HG03342 (cell line): ENCODE measurements around the gene NIPBL.
A peak's percentile ranks its signal among the peaks of the same experiment; 100 is the strongest.
"Not testable (repeated sequence)": the region's sequence is repeated elsewhere in the genome, so short reads cannot be mapped to it uniquely, and the experiment has no call there.

Experiments
- ATAC-seq: cut with Tn5 transposase; IDR thresholded peaks from one replicate; pipeline ENCODE4 v1.9.1; 2021; ENCODE audit warnings: mild to moderate bottlenecking, moderate library complexity; ENCODE audit not compliant: unreplicated experiment

Gene NIPBL, protein sequence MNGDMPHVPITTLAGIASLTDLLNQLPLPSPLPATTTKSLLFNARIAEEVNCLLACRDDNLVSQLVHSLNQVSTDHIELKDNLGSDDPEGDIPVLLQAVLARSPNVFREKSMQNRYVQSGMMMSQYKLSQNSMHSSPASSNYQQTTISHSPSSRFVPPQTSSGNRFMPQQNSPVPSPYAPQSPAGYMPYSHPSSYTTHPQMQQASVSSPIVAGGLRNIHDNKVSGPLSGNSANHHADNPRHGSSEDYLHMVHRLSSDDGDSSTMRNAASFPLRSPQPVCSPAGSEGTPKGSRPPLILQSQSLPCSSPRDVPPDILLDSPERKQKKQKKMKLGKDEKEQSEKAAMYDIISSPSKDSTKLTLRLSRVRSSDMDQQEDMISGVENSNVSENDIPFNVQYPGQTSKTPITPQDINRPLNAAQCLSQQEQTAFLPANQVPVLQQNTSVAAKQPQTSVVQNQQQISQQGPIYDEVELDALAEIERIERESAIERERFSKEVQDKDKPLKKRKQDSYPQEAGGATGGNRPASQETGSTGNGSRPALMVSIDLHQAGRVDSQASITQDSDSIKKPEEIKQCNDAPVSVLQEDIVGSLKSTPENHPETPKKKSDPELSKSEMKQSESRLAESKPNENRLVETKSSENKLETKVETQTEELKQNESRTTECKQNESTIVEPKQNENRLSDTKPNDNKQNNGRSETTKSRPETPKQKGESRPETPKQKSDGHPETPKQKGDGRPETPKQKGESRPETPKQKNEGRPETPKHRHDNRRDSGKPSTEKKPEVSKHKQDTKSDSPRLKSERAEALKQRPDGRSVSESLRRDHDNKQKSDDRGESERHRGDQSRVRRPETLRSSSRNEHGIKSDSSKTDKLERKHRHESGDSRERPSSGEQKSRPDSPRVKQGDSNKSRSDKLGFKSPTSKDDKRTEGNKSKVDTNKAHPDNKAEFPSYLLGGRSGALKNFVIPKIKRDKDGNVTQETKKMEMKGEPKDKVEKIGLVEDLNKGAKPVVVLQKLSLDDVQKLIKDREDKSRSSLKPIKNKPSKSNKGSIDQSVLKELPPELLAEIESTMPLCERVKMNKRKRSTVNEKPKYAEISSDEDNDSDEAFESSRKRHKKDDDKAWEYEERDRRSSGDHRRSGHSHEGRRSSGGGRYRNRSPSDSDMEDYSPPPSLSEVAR (N-terminal part only)

DNA sequence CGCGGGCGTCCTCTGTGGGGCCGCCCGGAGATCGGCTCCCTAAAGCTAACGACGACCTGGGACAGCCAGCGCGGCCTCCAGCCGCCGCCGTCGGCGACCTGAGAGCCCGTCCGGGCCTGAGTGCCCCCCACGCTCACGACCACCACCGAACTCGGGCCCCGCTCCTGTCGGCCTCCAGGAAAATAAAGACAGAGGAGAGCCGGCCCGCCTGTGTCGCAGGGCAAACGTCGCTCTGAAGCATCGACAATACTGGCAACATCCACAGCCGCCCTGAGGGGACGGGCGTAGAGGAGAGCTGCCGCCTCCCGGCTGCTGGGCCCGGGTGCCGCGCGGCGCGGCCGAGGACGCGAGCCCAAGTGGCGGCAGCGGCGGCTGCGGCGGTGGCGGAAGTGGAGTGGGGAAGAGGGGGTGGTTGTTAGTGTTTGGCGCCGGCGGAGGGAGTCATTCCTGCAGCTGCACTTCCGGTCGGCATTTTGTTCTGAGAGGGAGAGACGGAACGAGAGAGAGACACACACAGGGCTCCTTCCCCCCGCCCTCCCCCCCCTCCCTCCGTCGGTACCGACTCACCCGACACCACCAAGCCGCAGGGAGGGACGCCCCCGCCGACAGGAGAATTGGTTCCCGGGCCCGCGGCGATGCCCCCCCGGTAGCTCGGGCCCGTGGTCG, at the start of gene NIPBL:
NIPBL (plus strand) TSS at position 471 of the 666 bp plus-strand sequence. CDS start 76,928 bp downstream, outside the sequence.
- ATAC-seq, result peak; percentile 64

DNA sequence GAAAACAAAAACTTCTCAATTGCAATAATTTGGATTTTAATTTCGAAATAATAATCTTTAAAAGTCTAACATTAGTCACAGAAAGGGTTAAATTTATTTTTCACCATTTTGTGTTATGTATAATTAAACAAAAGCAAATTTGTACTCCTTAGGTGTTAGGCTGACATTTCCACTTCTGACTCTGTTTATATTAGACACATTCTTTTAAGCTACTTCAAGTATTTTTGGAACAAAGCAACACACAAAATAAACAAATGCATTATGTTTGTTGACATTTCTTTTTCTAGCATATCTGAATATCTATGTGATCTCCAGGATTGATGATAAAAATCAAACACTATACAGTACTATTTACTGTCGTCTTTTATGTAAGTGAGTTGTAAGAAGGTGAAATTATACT, 44.3 kb upstream of the NIPBL start:
- ATAC-seq, result no peak

DNA sequence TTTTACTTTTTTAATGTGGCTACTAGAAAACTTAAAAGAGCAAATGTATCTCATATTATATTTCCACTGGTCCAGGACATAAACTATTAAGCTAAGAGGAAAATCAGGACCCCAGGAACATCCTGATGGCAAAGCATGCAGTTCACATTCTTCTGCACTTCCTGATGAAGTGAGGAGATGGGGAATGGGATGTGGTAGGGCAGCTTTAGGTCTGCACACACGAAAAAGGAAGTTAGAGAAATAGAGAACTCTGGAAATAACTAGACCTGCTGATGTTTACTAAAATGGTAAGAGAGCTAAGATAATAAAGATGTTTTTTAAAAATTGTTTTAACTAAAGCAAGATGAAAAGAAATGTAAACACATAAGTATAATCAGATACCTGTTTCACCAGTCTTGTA, 39.7 kb upstream of the NIPBL start:
- ATAC-seq, result no peak

DNA sequence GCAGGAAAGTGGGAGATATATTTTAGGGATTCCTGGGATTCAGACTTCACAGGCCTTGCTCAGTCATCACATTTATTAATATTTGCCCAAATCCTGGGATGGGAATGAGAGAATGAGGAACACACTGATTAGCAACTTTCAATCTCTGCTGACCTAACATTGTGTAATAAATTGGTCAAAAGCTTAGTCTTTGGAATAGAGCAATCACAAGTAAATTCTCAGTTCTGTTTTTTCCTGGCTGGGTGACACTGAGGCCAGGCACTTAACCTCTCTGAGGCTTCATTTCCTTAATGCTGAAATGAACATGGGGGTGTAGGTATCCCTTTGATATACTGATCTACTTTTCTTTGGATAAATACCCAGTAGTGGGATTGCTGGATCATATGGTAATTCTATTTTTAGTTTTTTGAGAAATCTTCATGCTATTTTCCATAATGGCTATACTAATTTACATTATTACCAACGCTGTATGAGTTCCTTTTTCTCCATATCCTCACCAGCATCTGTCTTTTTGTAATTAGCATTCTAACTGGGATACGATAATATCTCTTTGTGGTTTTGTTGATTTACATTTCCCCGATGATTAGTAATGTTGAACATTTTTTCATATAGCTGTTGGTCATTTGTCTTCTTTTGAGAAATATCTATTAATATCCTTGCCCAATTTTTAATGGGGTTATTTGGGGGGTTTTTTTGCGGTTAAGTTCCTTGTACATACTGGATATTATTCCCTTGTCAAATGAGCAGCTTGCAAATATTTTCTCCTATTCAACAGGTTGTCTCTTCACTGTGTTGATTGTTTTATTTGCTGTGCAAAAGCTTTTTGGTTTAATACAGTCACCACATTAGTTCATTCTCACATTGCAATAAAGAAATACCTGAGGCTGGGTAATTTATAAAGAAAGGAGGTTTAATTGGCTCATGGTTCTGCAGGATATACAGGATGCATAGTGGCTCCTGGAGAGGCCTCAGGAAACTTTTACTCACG, 36.8 kb upstream of the NIPBL start:
- no peak for ATAC-seq

DNA sequence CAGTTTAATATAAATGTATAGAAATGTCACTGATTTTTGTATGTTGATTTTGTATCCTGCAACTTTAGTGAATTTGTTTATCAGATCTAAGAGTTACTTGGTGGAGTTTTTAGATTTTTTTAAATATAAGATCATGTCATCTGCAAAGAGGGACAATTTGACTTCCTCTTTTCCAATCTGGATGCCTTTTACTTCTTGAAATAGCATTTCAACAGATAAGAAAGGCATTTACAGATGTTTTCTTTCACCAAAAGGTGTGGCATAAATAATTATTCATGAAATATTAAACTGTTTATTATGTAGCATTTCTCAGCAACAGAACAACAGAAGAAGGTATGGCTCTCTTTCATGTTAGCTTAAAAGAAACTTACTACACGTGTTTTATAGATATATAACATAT, 34.9 kb upstream of the NIPBL start:
- ATAC-seq, result no peak

DNA sequence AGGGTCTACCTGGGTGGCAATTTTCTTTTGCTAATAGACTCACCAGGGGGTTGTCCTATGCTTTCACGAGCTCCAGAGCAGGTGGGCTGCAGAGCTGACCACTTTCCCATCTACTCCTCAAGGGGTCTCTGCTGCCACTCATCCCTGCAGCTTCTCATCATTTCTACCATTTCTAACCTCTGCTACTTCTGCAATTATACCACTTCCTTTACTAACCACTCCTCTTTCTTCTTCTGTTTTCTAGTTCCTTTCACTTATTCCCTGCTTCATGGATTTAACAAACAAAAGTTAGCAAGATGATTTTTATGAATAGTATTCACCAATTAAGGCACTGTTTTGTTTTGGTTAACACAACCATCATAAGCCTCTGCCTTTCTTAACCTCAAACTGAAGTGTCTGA, 34.5 kb upstream of the NIPBL start:
- no peak for ATAC-seq

DNA sequence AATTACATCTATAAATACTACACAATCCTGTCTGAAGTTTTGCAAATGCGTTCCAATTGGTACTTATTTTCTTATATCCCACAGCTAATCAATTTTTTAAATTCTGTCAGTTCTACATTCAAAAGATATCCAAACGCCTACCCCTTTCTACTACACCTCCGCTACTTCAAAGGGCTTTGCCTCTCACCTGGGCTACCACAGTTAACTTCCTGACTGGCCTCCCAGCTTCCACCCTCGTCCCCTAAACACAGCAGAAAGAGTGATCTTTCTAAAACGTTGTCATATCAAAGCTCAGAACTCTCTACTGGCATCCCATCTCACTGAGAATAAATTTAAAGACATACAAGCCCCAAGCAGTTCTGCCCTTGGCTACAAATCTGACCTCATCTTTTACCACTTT, 32.3 kb upstream of the NIPBL start:
- no peak for ATAC-seq

DNA sequence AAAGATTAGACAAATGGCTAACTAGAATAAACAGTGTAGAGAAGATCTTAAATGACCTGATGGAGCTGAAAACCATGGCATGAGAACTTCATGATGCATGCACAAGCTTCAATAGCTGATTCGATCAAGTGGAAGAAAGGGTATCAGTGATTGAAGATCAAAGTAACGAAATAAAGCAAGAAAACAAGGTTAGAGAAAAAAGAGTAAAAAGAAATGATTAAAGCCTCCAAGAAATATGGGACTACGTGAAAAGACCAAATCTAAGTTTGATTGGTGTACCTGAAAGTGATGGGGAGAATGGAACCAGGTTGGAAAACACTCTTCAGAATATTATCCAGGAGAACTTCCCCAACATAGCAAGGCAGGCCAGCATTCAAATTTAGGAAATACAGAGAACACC, 28.0 kb upstream of the NIPBL start:
- not testable (repeated sequence) for ATAC-seq

DNA sequence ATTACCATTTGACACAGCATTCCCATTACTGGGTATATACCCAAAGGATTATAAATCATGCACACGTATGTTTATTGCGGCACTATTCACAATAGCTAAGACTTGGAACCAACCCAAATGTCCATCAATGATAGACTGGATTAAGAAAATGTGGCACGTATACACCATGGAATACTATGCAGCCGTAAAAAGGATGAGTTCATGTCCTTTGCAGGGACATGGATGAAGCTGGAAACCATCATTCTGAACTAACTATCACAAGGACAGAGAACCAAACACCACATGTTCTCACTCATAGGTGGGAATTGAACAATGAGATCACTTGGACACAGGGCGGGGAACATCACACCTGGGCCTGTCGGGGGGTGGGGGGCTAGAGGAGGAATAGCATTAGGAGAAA, 23.7 kb upstream of the NIPBL start:
- ATAC-seq, result not testable (repeated sequence)

DNA sequence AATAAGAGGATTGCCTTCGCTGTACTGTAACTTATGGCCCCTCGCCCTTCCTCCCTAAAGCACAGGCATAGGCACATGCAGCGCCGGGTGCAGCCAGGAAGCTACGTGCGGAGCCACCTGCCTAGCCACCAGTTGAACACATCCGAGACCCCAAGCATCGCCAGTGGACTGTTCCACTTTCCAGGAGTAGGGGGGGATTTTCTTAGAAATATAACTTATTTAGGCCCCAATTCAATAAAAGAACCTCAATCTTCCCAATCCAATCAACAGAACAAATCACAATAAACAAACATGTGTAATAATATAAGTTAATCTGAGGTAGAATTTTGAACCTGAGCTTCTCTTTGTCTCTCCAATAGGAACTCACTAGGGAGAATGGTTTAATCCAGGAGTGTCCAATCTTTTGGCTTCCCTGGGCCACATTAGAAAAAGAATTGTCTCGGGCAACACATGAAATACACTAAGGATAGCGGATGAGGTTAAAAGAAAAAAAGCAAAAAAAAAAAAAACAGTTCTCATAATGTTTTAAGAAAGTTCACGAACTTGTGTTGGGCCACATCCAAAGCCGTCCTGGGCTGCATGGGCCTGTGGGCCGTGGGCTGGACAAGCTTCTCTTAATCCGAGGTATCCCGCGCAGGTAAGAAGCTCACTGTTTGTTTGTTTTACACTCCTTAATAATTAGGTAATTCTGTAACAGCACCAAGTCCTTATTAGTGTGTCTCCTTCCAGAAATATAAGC, 22.0 kb upstream of the NIPBL start:
- ATAC-seq, result no peak

DNA sequence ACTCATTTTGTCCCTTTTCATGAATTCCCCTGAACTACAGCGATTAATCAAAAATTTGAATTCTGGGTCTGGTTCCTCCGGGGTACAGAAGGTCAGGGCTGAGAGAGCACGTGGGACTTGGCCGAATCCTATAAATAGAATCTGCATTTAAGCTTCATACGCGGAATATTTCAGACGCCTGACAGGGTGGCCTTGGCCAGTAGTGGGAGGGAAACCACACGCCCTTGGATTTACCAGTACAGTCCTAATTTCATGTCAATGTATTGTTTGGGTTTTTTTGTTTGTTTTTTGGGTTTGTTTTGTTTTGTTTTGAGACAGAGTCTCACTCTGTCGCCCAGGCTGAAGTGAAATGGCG, 21.5 kb upstream of the NIPBL start:
- no peak for ATAC-seq

DNA sequence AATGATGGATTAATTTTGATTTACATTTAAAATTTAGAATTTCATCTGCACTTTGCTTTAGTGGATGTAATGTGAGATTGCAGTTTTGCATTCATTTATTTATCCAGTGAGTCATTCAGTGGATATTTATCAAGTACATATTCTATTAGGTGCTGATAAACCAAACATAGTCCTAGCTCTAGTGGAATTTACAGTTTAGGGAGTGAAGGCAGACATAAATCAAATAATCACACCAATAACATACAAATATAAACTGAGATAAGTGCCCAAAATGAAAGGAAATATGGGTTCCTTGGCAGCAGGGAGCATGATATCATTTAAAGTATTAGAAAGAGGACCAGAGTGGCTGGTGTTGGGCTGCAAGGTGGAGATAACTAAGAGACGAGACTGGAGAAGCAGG, 14.7 kb upstream of the NIPBL start:
- no peak for ATAC-seq

DNA sequence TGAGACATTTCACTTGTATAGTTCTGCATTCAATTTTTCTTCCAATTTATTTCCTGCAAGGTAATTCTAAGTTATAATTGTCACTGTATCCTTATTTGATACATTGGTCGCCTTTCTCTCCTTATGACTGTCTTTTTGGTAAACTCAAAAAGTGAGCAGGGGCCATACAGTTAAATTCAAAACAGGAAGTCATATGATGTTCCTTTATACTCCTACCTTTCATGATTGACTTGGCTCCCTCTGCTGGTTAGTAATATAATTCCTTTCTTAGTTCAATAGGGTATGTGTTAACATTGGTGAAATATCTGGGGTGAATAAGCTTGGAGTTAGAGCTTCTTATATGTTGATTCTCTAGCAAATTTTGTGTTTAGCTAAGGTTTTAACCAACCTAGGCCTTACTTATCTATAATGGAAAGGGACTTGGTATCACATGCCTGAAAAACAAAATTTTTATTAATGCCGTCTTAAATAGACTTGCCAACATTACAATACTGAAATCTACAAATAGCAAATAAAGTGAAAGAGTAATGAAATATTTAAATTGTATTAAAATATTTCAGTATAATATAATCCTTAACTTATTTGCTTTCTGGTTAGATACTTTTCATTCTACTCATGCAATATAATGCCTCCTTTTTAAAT, 6.0 kb upstream of the NIPBL start:
- peak; percentile 86 for ATAC-seq

DNA sequence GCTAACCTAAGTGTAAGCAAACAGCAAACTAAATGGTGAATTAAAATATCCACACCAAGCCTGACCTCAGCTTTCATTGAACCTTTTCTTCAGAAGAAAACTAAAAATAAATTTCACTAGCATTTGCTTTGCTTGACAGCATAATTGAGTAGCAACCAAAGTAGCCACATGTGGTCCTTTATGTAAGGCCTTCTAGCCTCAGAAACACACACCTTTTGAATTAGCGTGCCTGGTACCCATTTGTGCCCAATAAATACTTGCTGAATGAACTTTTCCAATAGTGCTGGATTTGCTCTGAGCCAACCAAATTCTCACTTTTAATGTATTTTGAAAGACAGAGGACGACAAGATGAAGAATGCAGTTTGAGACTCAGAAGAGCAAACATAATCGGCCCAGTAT, 2.1 kb upstream of the NIPBL start:
- no peak for ATAC-seq

DNA sequence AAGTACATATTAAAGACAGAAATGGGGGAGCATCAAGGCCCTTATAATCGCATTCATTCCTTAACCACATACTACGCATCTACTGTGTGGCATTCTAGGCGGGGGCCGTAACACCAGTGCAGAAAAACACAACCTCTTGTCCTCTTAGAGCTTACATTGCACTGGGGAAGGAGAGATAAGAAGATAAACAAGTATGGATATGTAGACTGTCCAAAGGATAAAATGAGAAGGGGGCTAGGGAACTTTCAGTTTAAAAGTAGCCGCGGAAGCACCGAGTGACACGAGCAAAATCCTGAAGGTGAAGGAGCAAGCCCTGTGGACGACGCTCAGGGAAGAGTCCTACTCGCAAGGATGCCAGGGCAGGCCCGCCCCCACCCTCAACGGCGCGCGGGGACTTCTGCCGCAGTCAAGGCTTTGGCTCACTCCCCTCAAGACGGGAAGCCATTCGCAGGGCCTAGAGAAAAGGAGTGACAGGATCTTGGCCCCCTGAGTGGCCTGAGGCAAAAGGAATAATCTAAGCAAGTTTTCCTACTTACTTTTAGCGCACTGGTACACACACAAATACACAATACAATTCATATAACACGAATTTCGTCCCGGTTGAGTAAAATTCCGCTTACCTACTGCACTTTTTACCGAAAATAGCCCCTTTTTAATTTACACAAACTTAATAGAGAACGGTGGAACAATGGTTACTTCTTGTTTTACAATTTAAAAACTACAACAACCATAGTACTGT, 1.3 kb upstream of the NIPBL start:
- ATAC-seq, result no peak

DNA sequence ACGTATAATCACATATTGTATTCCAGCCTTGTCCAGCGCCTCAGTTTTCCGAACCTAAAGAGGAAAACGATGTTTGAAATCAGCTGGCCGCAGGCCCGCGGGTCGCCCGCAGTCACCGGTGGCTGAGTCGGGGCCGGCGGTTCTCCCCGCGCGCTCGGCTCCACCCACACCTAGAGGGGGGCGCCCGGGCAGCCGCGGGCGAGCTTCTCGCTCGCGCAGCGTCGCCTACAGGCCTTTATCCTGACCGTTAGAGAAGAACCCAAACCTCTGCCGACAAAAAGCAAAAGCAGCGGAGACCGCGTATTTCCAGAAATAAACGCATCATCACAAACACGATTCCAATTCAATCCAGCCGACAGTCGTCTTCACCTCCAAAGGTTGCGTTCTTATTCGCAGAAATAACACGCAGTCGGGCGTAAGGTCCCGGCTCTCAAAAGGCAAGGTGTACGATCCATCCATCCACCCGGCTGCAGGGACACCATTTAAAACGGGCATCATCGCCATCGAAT, 725 bp upstream of the NIPBL start:
- peak; percentile 58 for ATAC-seq

DNA sequence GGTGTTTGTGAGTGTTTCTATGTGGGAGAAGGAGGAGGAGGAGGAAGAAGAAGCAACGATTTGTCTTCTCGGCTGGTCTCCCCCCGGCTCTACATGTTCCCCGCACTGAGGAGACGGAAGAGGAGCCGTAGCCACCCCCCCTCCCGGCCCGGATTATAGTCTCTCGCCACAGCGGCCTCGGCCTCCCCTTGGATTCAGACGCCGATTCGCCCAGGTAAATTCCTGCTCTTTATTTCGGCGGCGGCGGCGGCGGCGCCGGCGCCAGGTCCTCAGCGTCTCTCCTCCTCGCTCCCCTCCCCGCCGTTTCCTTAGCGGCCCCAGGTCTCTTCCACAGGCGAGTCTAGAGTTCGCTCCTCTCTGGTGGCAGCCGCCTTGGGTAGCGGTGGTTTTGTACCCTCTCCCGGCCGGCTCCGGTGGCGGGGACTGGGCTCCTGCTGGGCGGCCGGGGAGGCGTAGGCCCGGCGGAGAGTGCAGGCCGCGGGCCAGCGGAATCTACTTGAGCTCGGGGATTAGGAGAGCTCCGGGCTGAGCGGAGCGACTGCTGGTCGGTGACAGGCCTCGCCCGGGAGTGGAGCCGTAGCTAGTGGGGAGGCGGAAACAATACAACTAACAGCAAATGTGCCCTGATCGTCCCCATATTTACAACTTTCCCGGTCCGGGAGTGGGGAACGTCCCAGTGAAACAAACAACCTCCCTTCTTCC, 547 bp downstream of the NIPBL start:
- peak; percentile 25 for ATAC-seq
